ENCODE data around the gene SLC6A19. TPM values are rescaled to one million over a fixed set of nuclear protein-coding genes. Genes with fewer than 3 reads are reported as not detected.
"Not testable (repeated sequence)": the region's sequence is repeated elsewhere in the genome, so short reads cannot be mapped to it uniquely, and the experiment has no call there.

Gene SLC6A19
- total RNA-seq, 1 experiment from 2014 or later, result not detected

- no peak for DNase-seq (ENCODE audit: low spot score)
Measured at GRCh38 chr5:1265461-1266455, 64.4 kb downstream of the SLC6A19 start.

- DNase-seq (ENCODE audit: low spot score), result no peak
Measured at GRCh38 chr5:1266791-1267190, 65.4 kb downstream of the SLC6A19 start.

- DNase-seq (ENCODE audit: low spot score), result not testable (repeated sequence)
Measured at GRCh38 chr5:1267464-1267863, 66.1 kb downstream of the SLC6A19 start.

GRCh38 chr5:1268056-1268455 lies 66.7 kb downstream of the SLC6A19 start:
- no peak for DNase-seq (ENCODE audit: low spot score)

GRCh38 chr5:1268666-1269065 lies 67.3 kb downstream of the SLC6A19 start:
- DNase-seq (ENCODE audit: low spot score), result peak; percentile 4

- DNase-seq (ENCODE audit: low spot score), result no peak
Measured at GRCh38 chr5:1270426-1270825, 69.0 kb downstream of the SLC6A19 start.

GRCh38 chr5:1270933-1271914 lies 69.8 kb downstream of the SLC6A19 start:
- no peak for DNase-seq (ENCODE audit: low spot score)

GRCh38 chr5:1272201-1272600 lies 70.8 kb downstream of the SLC6A19 start:
- DNase-seq (ENCODE audit: low spot score), result no peak

GRCh38 chr5:1273745-1274144 lies 72.3 kb downstream of the SLC6A19 start:
- no peak for DNase-seq (ENCODE audit: low spot score)

- no peak for DNase-seq (ENCODE audit: low spot score)
Measured at GRCh38 chr5:1274471-1274870, 73.1 kb downstream of the SLC6A19 start.

Other genes starting within 250 kb of the SLC6A19 start
- gene NKD2, start 192.8 kb upstream of the SLC6A19 start, total RNA-seq (2014; rRNA removed; shearing (Covaris generic)), result 4.3 TPM in 1 of 2 replicates, not detected in the other
- 8.5 and 10.2 TPM in 2 replicates for gene SLC12A7, start 89.5 kb upstream of the SLC6A19 start, total RNA-seq (2014; rRNA removed; shearing (Covaris generic))
- not detected in 2 replicates for gene SLC6A18, start 23.8 kb downstream of the SLC6A19 start, total RNA-seq (2014; rRNA removed; shearing (Covaris generic))
- 0.95 and 5.2 TPM in 2 replicates for gene TERT, start 93.5 kb downstream of the SLC6A19 start, total RNA-seq (2014; rRNA removed; shearing (Covaris generic))
- 271 and 287 TPM in 2 replicates for gene CLPTM1L, start 143.5 kb downstream of the SLC6A19 start, total RNA-seq (2014; rRNA removed; shearing (Covaris generic))
- not detected in 2 replicates for gene SLC6A3, start 243.8 kb downstream of the SLC6A19 start, total RNA-seq (2014; rRNA removed; shearing (Covaris generic))

Data from A172 (cell line).